Neuronal stem cell (in vitro differentiated cells): ENCODE data around the gene CMTM1.
A peak's percentile ranks its signal among the peaks of the same experiment; 100 is the strongest.
"Not testable (repeated sequence)": the region's sequence is repeated elsewhere in the genome, so short reads cannot be mapped to it uniquely, and the experiment has no call there.

ENCODE experiments used
- DNase-seq: peaks from one replicate; pipeline ENCODE4 v3.0.0-alpha.2; 2013; ENCODE audit warnings: low spot score
- H2AFZ ChIP-seq: one replicate; pipeline ENCODE4 v1.6.1; 2013; ENCODE audit warnings: mild to moderate bottlenecking, low read length, inconsistent platforms
- H2AK5ac ChIP-seq: 2 replicates; pipeline ENCODE4 v1.6.1; 2013; ENCODE audit warnings: low read depth, mild to moderate bottlenecking, inconsistent platforms, low read length, moderate library complexity, mixed read lengths
- H2BK120ac ChIP-seq: 2 replicates; pipeline ENCODE4 v1.6.1; 2013; ENCODE audit warnings: low read depth, mild to moderate bottlenecking, inconsistent platforms, low read length, moderate library complexity, mixed read lengths
- H2BK12ac ChIP-seq: one replicate; pipeline ENCODE4 v1.6.1; 2013; ENCODE audit warnings: low read length, inconsistent platforms
- H2BK15ac ChIP-seq: 2 replicates; pipeline ENCODE4 v1.6.1; 2013; ENCODE audit warnings: mild to moderate bottlenecking, low read length, inconsistent platforms, mixed read lengths
- H2BK5ac ChIP-seq: one replicate; pipeline ENCODE4 v1.6.1; 2013; ENCODE audit warnings: inconsistent platforms, mild to moderate bottlenecking, low read length, moderate library complexity
- H3K14ac ChIP-seq: one replicate; pipeline ENCODE4 v1.6.1; 2013; ENCODE audit warnings: low read length, inconsistent platforms
- H3K18ac ChIP-seq: 2 replicates; pipeline ENCODE4 v1.6.1; 2013; ENCODE audit warnings: low read length, inconsistent platforms
- H3K23ac ChIP-seq: 2 replicates; pipeline ENCODE4 v1.6.1; 2013; ENCODE audit warnings: low read depth, mild to moderate bottlenecking, mixed read lengths, low read length, inconsistent platforms; ENCODE audit not compliant: poor library complexity
- H3K27ac ChIP-seq: replicated peaks from 3 replicates; pipeline ENCODE4 v1.5.1; 2013; ENCODE audit warnings: low read length, inconsistent platforms
- H3K27me3 ChIP-seq, 3 experiments: 2 replicates each; pipeline ENCODE4 v1.6.1; 2013; ENCODE audit warnings: low read length in 3 of 3, mild to moderate bottlenecking in 2 of 3, inconsistent platforms in 1 of 3, low read depth in 1 of 3, mixed read lengths in 1 of 3, moderate library complexity in 1 of 3; ENCODE audit not compliant: control insufficient read depth in 3 of 3, insufficient read depth in 3 of 3
- H3K36me3 ChIP-seq, 2 donors: replicated peaks in 1 of 2; 2 replicates each; pipeline ENCODE4 v1.6.1; 2013; ENCODE audit warnings: low read length in 2 of 2; ENCODE audit not compliant: control insufficient read depth in 2 of 2, insufficient read depth in 2 of 2
- H3K4ac ChIP-seq: 2 replicates; pipeline ENCODE4 v1.6.1; 2013; ENCODE audit warnings: inconsistent platforms, mild to moderate bottlenecking, low read length, moderate library complexity
- H3K4me1 ChIP-seq, 2 donors: 1 replicate in 1 of 2; 2 replicates in 1 of 2; pipeline ENCODE4 v1.6.1; 2013; ENCODE audit warnings: low read length in 2 of 2, low read depth in 1 of 2; ENCODE audit not compliant: control insufficient read depth in 2 of 2, insufficient read depth in 1 of 2
- H3K4me2 ChIP-seq: one replicate; pipeline ENCODE4 v1.6.1; 2013; ENCODE audit warnings: mild to moderate bottlenecking, low read length, inconsistent platforms; ENCODE audit not compliant: insufficient read depth, poor library complexity, severe bottlenecking
- H3K4me3 ChIP-seq, 2 donors: 2 replicates each; pipeline ENCODE4 v1.5.1; 2013; ENCODE audit warnings: low read length in 2 of 2, mild to moderate bottlenecking in 2 of 2, inconsistent platforms in 1 of 2, moderate library complexity in 1 of 2
- H3K79me1 ChIP-seq: one replicate; pipeline ENCODE4 v1.6.1; 2013; ENCODE audit warnings: low read depth, mild to moderate bottlenecking, inconsistent platforms, low read length, moderate library complexity
- H3K9ac ChIP-seq: one replicate; pipeline ENCODE4 v1.6.1; 2013; ENCODE audit warnings: mild to moderate bottlenecking, low read depth, low read length, inconsistent platforms; ENCODE audit not compliant: poor library complexity
- H3K9me3 ChIP-seq, 2 donors: replicated peaks in 1 of 2; 2 replicates each; pipeline versions ENCODE3 to v1.6.1; 2013; ENCODE audit warnings: low read length in 2 of 2, mild to moderate bottlenecking in 2 of 2, inconsistent platforms in 1 of 2, low read depth in 1 of 2, mixed read lengths in 1 of 2, moderate library complexity in 1 of 2; ENCODE audit not compliant: control insufficient read depth in 2 of 2, insufficient read depth in 1 of 2
- H4K8ac ChIP-seq: one replicate; pipeline ENCODE4 v1.6.1; 2013; ENCODE audit warnings: low read depth, mild to moderate bottlenecking, inconsistent platforms, low read length, moderate library complexity
- H4K91ac ChIP-seq: one replicate; pipeline ENCODE4 v1.6.1; 2013; ENCODE audit warnings: low read length, low read depth, mild to moderate bottlenecking, inconsistent platforms; ENCODE audit not compliant: poor library complexity
- WGBS, 2 donors: extraction: QIAGEN DNeasy Blood & Tissue Kit; methylation state at CpG; one replicate each; pipeline ENCODE4 v1.1.7; 2013; ENCODE audit warnings: missing lambda C conversion rate in 2 of 2, mixed read lengths in 1 of 2; ENCODE audit not compliant: insufficient read length in 2 of 2, insufficient replicate concordance in 1 of 2; ENCODE audit errors: extremely low coverage in 2 of 2; 5-methylcytosine and 5-hydroxymethylcytosine counted together

Gene CMTM1

DNA sequence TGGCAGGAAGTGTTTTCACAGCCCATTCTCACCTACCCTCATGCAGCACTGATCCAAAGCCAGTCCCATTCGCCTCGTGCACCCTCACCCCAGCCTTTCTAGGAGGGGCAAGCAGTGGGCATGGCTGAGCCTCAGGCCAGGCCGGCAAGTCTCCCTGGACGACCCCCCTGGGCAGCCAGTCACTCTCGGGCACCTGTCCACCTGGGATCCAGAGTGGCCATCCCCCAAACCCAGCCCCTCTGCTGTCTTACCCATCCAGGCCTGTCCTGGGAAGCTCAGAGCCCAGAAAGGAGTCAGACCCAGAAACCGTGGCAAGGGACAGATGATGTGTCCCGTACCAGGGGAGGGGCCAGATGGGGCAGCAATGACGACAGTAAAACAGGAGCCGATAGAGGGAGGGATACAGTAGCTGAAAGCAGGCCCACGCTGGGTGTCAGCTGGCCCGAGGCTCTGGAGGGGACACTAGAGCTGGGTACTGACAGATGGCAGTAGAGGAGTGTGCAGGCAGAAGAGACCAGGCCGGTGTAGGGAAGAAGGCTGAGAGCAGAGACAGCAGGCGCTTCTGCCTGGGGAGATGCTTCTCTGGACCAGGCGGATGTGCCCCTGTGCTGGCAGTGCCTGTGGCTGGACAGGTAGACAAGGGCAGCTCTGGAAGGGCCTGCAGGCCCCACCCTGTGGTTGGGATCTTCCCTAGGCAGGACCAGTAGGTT is 44.0 kb downstream of the CMTM1 start:
- no peaks in the 10 kb centered on the region for H3K27me3 ChIP-seq
- peaks cover 28% of the 10 kb centered on the region for H3K79me1 ChIP-seq
- no peak overlapping the region for H4K8ac ChIP-seq
- no peak overlapping the region for H2AK5ac ChIP-seq
- no peak overlapping the region for H2BK5ac ChIP-seq
- no peak overlapping the region for H3K4ac ChIP-seq
- H3K4me3 ChIP-seq, result no peak overlapping the region
- H2BK120ac ChIP-seq, result no peak overlapping the region
- WGBS, 2 donors, result no CpG with 5 or more reads among the region's 14 CpGs
- peak overlapping the region; percentile 34 for H3K9ac ChIP-seq
- H3K18ac ChIP-seq, result no peak overlapping the region
- H2BK12ac ChIP-seq, result no peak overlapping the region
- peak overlapping the region; percentile 47 for H3K23ac ChIP-seq
- no peak overlapping the region for H3K14ac ChIP-seq
- peaks cover 11 to 18% of the 10 kb centered on the region in 2 donors for H3K9me3 ChIP-seq
- no peak overlapping the region for H3K4me2 ChIP-seq
- H3K36me3 ChIP-seq, result peaks cover 53 to 87% of the 10 kb centered on the region in 2 donors
- no peak overlapping the region for H2AFZ ChIP-seq
- no peak overlapping the region for H4K91ac ChIP-seq
- no peak overlapping the region for H2BK15ac ChIP-seq
- H3K27ac ChIP-seq, result no peak overlapping the region
- peaks cover 12 to 16% of the 10 kb centered on the region in 2 donors for H3K4me1 ChIP-seq
- DNase-seq, result no peak

DNA sequence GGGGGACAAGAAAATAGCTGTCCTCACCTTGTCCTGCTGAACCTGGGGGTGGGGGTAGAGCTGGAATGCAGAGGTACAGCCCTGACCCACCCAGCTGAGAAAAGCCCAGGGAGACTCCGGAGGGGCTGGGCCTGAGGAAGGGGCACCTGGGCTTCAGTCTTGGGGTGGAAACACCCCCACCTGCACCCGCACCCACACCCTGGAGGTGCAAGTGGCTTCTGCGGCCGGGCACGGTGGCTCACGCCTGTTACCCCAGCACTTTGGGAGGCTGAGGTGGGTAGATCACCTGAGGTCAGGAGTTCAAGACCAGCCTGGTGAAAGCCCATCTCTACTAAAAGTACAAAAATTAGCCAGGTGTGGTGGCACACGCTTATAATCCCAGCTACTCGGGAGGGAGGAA is 45.7 kb downstream of the CMTM1 start:
- not testable (repeated sequence) for H2AK5ac ChIP-seq, H3K27ac ChIP-seq, H2BK5ac ChIP-seq, H2AFZ ChIP-seq, DNase-seq, H3K4me2 ChIP-seq, H2BK12ac ChIP-seq, H3K4me3 ChIP-seq, H3K27me3 ChIP-seq, H3K4ac ChIP-seq, H4K8ac ChIP-seq, H3K14ac ChIP-seq, H2BK15ac ChIP-seq, H4K91ac ChIP-seq, H3K23ac ChIP-seq, H3K9ac ChIP-seq, H3K18ac ChIP-seq, H2BK120ac ChIP-seq
- Histone ChIP-seq H3K9me3 (peaks cover 11 to 18% of the 10 kb centered on the region in 2 donors), H3K79me1 (peaks cover 19% of the 10 kb centered on the region), H3K4me1 (peaks cover 6 to 11% of the 10 kb centered on the region in 2 donors), H3K36me3 (peaks cover 53 to 87% of the 10 kb centered on the region in 2 donors)
- no CpG with 5 or more reads among the region's 8 CpGs for WGBS, 2 donors

DNA sequence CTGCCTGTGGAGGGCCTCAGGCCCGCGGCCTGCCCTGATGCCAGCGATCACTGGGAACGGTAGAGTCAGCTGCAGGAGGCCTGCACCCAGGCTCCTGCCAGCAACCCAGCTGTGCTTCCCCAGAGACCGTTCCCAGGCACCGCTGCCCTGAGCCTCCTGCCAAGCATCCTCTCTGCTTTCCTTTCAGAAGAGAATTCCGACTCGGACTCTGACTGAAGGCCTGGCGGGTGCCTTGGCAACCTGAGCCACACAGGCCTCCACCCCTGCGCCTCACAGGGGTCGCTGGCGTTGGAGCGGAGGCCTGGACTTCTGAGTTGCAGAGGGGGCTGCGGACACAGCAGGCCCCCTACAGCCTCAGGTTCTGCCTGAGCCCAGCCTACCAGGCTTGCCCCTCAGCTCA is 46.2 kb downstream of the CMTM1 start:
- H2AK5ac ChIP-seq, result no peak overlapping the region
- no peak overlapping the region for H2BK5ac ChIP-seq
- no peaks in the 10 kb centered on the region for H3K27me3 ChIP-seq
- H3K4me1 ChIP-seq, result peaks cover 6 to 11% of the 10 kb centered on the region in 2 donors
- peaks cover 16% of the 10 kb centered on the region for H3K79me1 ChIP-seq
- no peak overlapping the region for H2BK15ac ChIP-seq
- H2BK120ac ChIP-seq, result no peak overlapping the region
- no peak overlapping the region for H3K4me2 ChIP-seq
- H3K4me3 ChIP-seq, result no peak overlapping the region
- no peak for DNase-seq
- H3K27ac ChIP-seq, result no peak overlapping the region
- H3K9ac ChIP-seq, result no peak overlapping the region
- H3K18ac ChIP-seq, result no peak overlapping the region
- no peak overlapping the region for H2BK12ac ChIP-seq
- no peak overlapping the region for H4K91ac ChIP-seq
- peak overlapping the region; percentile 87 for H3K23ac ChIP-seq
- no peak overlapping the region for H3K4ac ChIP-seq
- peaks cover 51 to 82% of the 10 kb centered on the region in 2 donors for H3K36me3 ChIP-seq
- peaks cover 11 to 18% of the 10 kb centered on the region in 2 donors for H3K9me3 ChIP-seq
- H3K14ac ChIP-seq, result no peak overlapping the region
- no CpG with 5 or more reads among the region's 14 CpGs for WGBS, 2 donors
- no peak overlapping the region for H4K8ac ChIP-seq
- H2AFZ ChIP-seq, result no peak overlapping the region

DNA sequence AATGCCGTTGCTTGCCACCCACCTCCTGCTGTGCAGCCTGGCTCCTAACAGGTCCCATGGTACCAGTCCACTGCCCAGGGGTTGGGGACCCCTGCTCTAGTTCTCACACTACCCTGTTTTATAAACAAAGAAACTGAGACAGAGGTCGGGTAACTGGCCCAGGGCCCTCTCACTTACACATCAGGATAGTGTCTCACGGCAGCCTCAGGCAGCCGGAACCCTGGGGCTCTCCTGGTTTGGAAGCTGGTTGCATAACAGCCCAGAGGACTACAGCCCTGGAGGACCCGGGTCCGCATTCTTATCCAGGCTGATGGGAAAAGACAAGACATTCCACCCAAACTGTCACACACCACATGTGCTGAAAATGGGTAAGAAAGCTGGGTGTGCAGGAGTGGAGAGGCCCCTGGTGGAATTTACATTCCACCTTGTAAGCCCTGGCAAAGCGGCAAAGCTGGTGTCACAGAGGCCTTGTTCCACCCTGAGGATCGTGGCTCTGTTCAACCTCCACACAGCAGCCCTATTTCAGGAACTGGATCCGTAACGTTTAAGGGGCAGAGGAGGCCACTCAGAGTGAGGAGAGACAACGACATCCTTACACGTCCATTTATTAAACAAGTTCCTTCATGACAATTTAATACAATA is 48.0 kb downstream of the CMTM1 start:
- Histone ChIP-seq H4K8ac (no peak overlapping the region), H4K91ac (no peak overlapping the region), H3K27me3 (no peaks in the 10 kb centered on the region), H3K23ac (no peak overlapping the region), H3K4me1 (peaks cover 0 to 2% of the 10 kb centered on the region in 2 donors), H3K9ac (no peak overlapping the region), H2BK5ac (no peak overlapping the region), H2AFZ (no peak overlapping the region), H3K27ac (no peak overlapping the region), H3K18ac (no peak overlapping the region), H2BK120ac (no peak overlapping the region), H3K9me3 (peaks cover 11 to 18% of the 10 kb centered on the region in 2 donors), H3K4ac (no peak overlapping the region), H3K79me1 (peaks cover 10% of the 10 kb centered on the region), H2BK12ac (no peak overlapping the region), H3K4me2 (no peak overlapping the region), H2AK5ac (no peak overlapping the region), H2BK15ac (no peak overlapping the region), H3K36me3 (peaks cover 42 to 73% of the 10 kb centered on the region in 2 donors), H3K4me3 (no peak overlapping the region), H3K14ac (no peak overlapping the region)
- DNase-seq, result no peak
- no CpG with 5 or more reads among the region's 12 CpGs for WGBS, 2 donors
